ENCODE measurements around the gene PTPN14.

PTPN14 gene

DNA sequence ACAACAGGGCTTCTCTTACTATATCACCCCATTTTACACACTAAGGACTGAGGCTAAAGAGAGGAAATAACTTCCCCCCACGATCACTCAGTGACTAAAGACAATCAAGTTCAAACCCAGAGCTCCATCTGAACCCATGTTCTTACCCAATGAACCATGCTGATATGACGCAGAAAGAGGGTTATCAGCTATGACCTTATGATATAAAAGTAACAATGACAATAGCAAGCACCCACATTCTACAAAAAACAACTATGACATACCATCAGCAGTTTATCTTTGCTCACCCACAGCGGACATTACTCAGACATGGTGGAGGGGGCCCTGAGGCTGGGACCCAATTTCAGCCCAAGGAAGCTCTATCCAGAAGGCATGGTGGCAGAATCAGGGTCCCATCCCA is 75.7 kb downstream of the PTPN14 start:
- ChIA-PET CTCF (no interaction called here), POLR2A (no interaction called here)
- DNase-seq (ENCODE audit: extremely low spot score), result no peak
- TF ChIP-seq L3MBTL2 (conservative IDR thresholded peaks at IDR 0.05), result no peak
- TF ChIP-seq FOXM1 (IDR thresholded peaks at IDR 0.05; ENCODE audit: borderline replicate concordance), result no peak
- TF ChIP-seq, protein P1, sequence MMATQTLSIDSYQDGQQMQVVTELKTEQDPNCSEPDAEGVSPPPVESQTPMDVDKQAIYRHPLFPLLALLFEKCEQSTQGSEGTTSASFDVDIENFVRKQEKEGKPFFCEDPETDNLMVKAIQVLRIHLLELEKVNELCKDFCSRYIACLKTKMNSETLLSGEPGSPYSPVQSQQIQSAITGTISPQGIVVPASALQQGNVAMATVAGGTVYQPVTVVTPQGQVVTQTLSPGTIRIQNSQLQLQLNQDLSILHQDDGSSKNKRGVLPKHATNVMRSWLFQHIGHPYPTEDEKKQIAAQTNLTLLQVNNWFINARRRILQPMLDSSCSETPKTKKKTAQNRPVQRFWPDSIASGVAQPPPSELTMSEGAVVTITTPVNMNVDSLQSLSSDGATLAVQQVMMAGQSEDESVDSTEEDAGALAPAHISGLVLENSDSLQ (IDR thresholded peaks at IDR 0.05), result no peak
- no peak for TF ChIP-seq ELF4 (IDR thresholded peaks at IDR 0.05)
- no peak for TF ChIP-seq HDGF (IDR thresholded peaks at IDR 0.05; ENCODE audit: borderline replicate concordance)
- no peak for TF ChIP-seq BHLHE40 (IDR thresholded peaks at IDR 0.05; ENCODE audit: borderline replicate concordance)
- no peak for TF ChIP-seq NFRKB (IDR thresholded peaks at IDR 0.05)
- TF ChIP-seq SUZ12 (IDR thresholded peaks at IDR 0.05), result no peak
- TF ChIP-seq ARNT (IDR thresholded peaks at IDR 0.05), result no peak
- TF ChIP-seq SP1 (IDR thresholded peaks at IDR 0.05), result no peak
- no peak for TF ChIP-seq TARDBP (IDR thresholded peaks at IDR 0.05)
- no peak for TF ChIP-seq FOXK2 (IDR thresholded peaks at IDR 0.05)
- TF ChIP-seq FOXA1 (IDR thresholded peaks at IDR 0.05), result no peak
- no peak for TF ChIP-seq LEF1 (IDR thresholded peaks at IDR 0.05; ENCODE audit: borderline replicate concordance)
- TF ChIP-seq CTBP1 (IDR thresholded peaks at IDR 0.05; ENCODE audit: borderline replicate concordance), result no peak
- no peak for TF ChIP-seq ZNF384 (IDR thresholded peaks at IDR 0.05)

DNA sequence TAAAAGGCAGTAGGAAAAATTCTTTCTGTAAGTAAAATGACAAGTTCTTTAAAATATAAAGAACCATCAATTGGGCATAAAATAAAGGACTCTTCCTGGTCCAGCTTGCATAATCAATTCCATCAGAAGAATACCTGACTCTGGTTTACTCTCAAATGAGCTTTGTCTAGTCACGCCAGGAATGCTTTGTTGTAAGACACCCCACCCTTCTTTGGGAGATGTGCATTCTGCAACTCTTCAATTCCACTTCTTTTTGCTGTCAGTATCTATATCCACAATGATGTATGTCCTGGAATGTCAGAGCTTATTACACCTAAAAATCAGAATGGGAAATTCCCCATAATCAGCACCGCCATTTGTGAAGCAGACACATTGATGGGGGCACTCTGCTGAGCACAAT is 76.1 kb downstream of the PTPN14 start:
- DNase-seq (ENCODE audit: extremely low spot score), result no peak
- TF ChIP-seq, protein P1 (IDR thresholded peaks at IDR 0.05), result no peak
- TF ChIP-seq BHLHE40 (IDR thresholded peaks at IDR 0.05; ENCODE audit: borderline replicate concordance) (no peak), ZNF384 (IDR thresholded peaks at IDR 0.05) (no peak), FOXA1 (IDR thresholded peaks at IDR 0.05) (no peak), NFRKB (IDR thresholded peaks at IDR 0.05) (no peak)
- ChIA-PET POLR2A (no interaction called here), CTCF (no interaction called here)

DNA sequence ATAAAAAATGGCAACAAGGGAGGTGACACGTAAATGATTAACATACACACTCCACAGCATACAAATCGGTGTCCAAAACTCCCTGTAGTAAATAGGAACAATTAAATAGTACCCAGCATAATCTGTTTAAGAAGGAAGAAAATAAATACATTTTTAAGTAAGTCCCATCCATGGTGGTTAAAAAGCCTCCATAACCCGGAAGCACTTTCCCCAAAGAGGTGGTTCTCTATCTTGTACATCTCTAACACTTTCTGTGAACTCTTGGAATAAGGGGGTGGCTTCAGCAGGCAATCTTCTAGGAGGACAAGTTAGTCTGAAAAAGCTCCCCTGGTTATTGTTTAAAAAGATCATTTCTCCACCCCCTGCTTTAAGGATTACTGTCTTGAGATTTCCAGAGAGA is 76.9 kb downstream of the PTPN14 start:
- TF ChIP-seq SP1 (IDR thresholded peaks at IDR 0.05) (no peak), BHLHE40 (IDR thresholded peaks at IDR 0.05; ENCODE audit: borderline replicate concordance) (no peak), FOXK2 (IDR thresholded peaks at IDR 0.05) (no peak), SUZ12 (IDR thresholded peaks at IDR 0.05) (no peak), TARDBP (IDR thresholded peaks at IDR 0.05) (no peak)
- DNase-seq (ENCODE audit: extremely low spot score), result no peak
- ChIA-PET POLR2A (no interaction called here), CTCF (interaction anchor here (0.6 kb wide), 1 partner anchor 255 kb away, joined by 3 read pairs; no protein-coding TSS in a partner anchor)

DNA sequence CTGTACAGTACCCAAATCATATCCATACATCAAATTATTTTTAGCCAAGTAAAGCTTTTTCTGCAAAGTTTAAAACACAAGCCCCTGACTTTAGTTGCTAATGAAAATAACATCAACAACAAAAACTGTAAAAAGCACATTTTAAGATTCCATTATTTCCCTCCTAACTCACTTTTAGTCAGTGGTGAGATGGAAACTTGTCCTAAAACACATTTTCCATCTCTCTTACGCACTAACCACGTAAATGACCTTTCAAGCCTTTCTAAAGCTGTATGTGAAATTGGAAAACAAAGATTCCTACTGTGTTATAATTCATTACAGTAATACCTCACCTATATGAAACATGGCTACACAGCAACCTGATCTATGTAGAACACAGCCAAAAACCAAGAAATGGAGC is 77.5 kb downstream of the PTPN14 start:
- POLR2A ChIA-PET, result no interaction called here
- DNase-seq (ENCODE audit: extremely low spot score), result no peak
- CTCF ChIA-PET, result no interaction called here
- TF ChIP-seq ELF4 (IDR thresholded peaks at IDR 0.05), result no peak
- TF ChIP-seq LEF1 (IDR thresholded peaks at IDR 0.05; ENCODE audit: borderline replicate concordance), result no peak
- no peak for TF ChIP-seq ARNT (IDR thresholded peaks at IDR 0.05)
- no peak for TF ChIP-seq L3MBTL2 (conservative IDR thresholded peaks at IDR 0.05)
- TF ChIP-seq SUZ12 (IDR thresholded peaks at IDR 0.05), result no peak
- TF ChIP-seq, protein P1 (IDR thresholded peaks at IDR 0.05), result no peak
- no peak for TF ChIP-seq NFRKB (IDR thresholded peaks at IDR 0.05)
- no peak for TF ChIP-seq HDGF (IDR thresholded peaks at IDR 0.05; ENCODE audit: borderline replicate concordance)
- no peak for TF ChIP-seq FOXK2 (IDR thresholded peaks at IDR 0.05)
- no peak for TF ChIP-seq FOXA1 (IDR thresholded peaks at IDR 0.05)
- TF ChIP-seq FOXM1 (IDR thresholded peaks at IDR 0.05; ENCODE audit: borderline replicate concordance), result no peak
- no peak for TF ChIP-seq BHLHE40 (IDR thresholded peaks at IDR 0.05; ENCODE audit: borderline replicate concordance)
- TF ChIP-seq TARDBP (IDR thresholded peaks at IDR 0.05), result no peak
- no peak for TF ChIP-seq CTBP1 (IDR thresholded peaks at IDR 0.05; ENCODE audit: borderline replicate concordance)
- TF ChIP-seq ZNF384 (IDR thresholded peaks at IDR 0.05), result no peak
- no peak for TF ChIP-seq SP1 (IDR thresholded peaks at IDR 0.05)

DNA sequence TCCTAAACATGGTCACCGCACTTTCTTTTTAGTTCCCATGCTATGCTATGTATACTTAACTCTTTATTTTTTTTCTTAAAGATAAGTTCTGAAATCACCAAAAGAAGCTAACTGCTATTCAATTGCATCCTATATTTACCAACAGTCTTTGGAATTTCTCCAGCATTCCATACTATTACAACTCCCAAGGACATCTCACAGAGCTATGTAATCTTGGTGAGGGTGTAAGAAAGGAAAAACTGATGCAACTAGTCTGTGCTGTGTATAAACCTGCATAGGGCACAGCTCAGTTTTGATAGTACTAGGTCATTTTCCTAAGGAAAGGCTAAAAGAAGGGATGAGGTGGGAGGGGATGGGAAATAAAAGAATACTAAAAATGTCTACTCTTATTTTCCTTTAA is 78.0 kb downstream of the PTPN14 start:
- ChIA-PET CTCF (no interaction called here), POLR2A (no interaction called here)
- no peak for DNase-seq (ENCODE audit: extremely low spot score)
- TF ChIP-seq FOXM1 (IDR thresholded peaks at IDR 0.05; ENCODE audit: borderline replicate concordance) (no peak), ARNT (IDR thresholded peaks at IDR 0.05) (no peak), SUZ12 (IDR thresholded peaks at IDR 0.05) (no peak), FOXK2 (IDR thresholded peaks at IDR 0.05) (no peak), L3MBTL2 (conservative IDR thresholded peaks at IDR 0.05) (no peak)

DNA sequence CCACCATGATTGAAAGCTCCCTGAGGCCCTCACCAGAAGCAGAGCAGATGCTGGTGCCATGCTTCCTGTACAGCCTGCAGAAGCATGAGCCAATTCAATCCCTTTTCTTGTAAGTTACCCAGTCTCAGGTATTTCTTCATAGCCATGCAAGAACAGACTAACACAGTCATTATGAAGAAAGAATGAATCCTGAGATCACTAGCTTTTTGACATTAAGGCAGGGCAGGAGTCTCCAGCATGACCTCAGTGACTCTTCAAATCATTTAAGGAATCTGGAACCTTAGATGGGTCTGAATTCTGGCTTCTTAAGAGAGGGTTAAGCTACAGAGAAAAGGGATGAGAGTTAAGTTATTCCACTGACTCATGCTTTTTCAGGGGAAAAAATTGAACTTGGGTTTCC is 79.0 kb downstream of the PTPN14 start:
- POLR2A ChIA-PET, result no interaction called here
- CTCF ChIA-PET, result no interaction called here
- DNase-seq (ENCODE audit: extremely low spot score), result no peak
- TF ChIP-seq BHLHE40 (IDR thresholded peaks at IDR 0.05; ENCODE audit: borderline replicate concordance) (no peak), SUZ12 (IDR thresholded peaks at IDR 0.05) (no peak), CTBP1 (IDR thresholded peaks at IDR 0.05; ENCODE audit: borderline replicate concordance) (no peak), HDGF (IDR thresholded peaks at IDR 0.05; ENCODE audit: borderline replicate concordance) (no peak), FOXM1 (IDR thresholded peaks at IDR 0.05; ENCODE audit: borderline replicate concordance) (no peak), FOXA1 (IDR thresholded peaks at IDR 0.05) (no peak), TARDBP (IDR thresholded peaks at IDR 0.05) (no peak), SP1 (IDR thresholded peaks at IDR 0.05) (no peak), LEF1 (IDR thresholded peaks at IDR 0.05; ENCODE audit: borderline replicate concordance) (no peak), ARNT (IDR thresholded peaks at IDR 0.05) (no peak), ELF4 (IDR thresholded peaks at IDR 0.05) (no peak), ZNF384 (IDR thresholded peaks at IDR 0.05) (no peak), FOXK2 (IDR thresholded peaks at IDR 0.05) (no peak), NFRKB (IDR thresholded peaks at IDR 0.05) (no peak), L3MBTL2 (conservative IDR thresholded peaks at IDR 0.05) (no peak)
- TF ChIP-seq, protein P1 (IDR thresholded peaks at IDR 0.05), result no peak
